AG10803 (cell line): ENCODE results near the gene WEE2.
"Not testable (repeated sequence)": the region's sequence is repeated elsewhere in the genome, so short reads cannot be mapped to it uniquely, and the experiment has no call there.

Experiments used
- DNase-seq: peaks from one replicate; pipeline ENCODE4 v3.0.0; 2010; ENCODE audit warnings: low read depth
- H3K4me3 ChIP-seq: 2 replicates; pipeline ENCODE4 v1.5.1; 2011; ENCODE audit warnings: mild to moderate bottlenecking, low read length, control low read depth
- CTCF ChIP-seq: conservative IDR thresholded peaks from 2 replicates; pipeline ENCODE4 v1.5.1; 2011; ENCODE audit warnings: mild to moderate bottlenecking, low read length, control low read depth, inconsistent platforms

WEE2 gene

GRCh38 chr7:141675436-141676215 is 32.5 kb upstream of the WEE2 start:
- TF ChIP-seq CTCF, result no peak
- no peak overlapping the region for H3K4me3 ChIP-seq
- DNase-seq, result no peak

GRCh38 chr7:141676618-141677017 is 31.5 kb upstream of the WEE2 start:
- DNase-seq, result peak; percentile 18
- H3K4me3 ChIP-seq, result no peak overlapping the region
- no peak for TF ChIP-seq CTCF

- no peak for DNase-seq
- TF ChIP-seq CTCF, result no peak
- H3K4me3 ChIP-seq, result no peak overlapping the region
These were observed 29.1 kb upstream of the WEE2 start for GRCh38 chr7:141679014-141679413.

- no peak for DNase-seq
- H3K4me3 ChIP-seq, result no peak overlapping the region
- TF ChIP-seq CTCF, result no peak
These were observed 22.7 kb upstream of the WEE2 start for GRCh38 chr7:141685285-141686023.

GRCh38 chr7:141686074-141686473 is 22.1 kb upstream of the WEE2 start:
- no peak for DNase-seq
- no peak overlapping the region for H3K4me3 ChIP-seq
- no peak for TF ChIP-seq CTCF

GRCh38 chr7:141686670-141687069 is 21.5 kb upstream of the WEE2 start:
- TF ChIP-seq CTCF, result no peak
- no peak for DNase-seq
- H3K4me3 ChIP-seq, result no peak overlapping the region

- no peak overlapping the region for H3K4me3 ChIP-seq
- TF ChIP-seq CTCF, result no peak
- no peak for DNase-seq
These were observed 20.1 kb upstream of the WEE2 start for GRCh38 chr7:141688043-141688442.

GRCh38 chr7:141689072-141689825 is 18.9 kb upstream of the WEE2 start:
- not testable (repeated sequence) for H3K4me3 ChIP-seq, DNase-seq
